NCI-H526 (cell line): ENCODE measurements around the gene RASSF10.

Experiments
- DNase-seq, 2 experiments: peaks; one replicate each; lab custom pipeline; 2025; lab: John Stamatoyannopoulos, UW

The RASSF10 gene

GRCh38 chr11:13055200-13055599 lies 46.1 kb downstream of the RASSF10 start:
- DNase-seq, result no peak

DNA sequence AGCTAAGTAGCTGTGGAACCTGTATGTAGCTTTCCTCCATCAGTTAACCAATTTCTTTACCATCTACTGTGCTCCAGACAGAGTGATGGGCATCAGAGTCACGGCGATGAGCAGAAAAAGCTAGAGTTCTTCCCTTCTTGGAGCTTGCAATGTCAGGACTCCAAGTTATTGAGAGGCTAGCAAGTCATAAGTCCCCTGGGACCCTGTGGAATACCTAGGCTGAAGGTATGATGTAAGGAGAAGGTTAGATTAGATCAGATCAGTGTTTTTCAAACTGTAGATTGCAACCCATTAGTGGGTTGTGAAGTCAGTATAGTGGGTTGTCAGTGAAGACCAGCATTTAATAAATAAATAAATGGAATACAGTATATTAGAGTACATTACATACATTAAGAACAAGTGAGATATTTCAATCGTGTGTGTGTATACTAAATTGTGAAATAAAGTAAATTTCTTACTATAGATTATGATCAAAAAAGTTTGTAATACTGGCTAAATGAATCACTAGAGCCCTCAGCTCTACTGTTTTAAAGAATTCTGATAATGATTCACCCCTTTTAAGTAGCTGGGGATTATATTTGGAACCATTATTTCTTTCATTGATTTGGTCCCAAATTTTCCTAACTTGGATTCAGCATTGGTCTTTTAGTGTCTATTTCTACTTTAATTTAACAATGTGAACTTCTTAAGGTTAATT lies 52.3 kb downstream of the RASSF10 start:
- peak in 1 of 2 experiments; percentile 5 for DNase-seq
